ENCODE results near the gene NPC1.

DNA sequence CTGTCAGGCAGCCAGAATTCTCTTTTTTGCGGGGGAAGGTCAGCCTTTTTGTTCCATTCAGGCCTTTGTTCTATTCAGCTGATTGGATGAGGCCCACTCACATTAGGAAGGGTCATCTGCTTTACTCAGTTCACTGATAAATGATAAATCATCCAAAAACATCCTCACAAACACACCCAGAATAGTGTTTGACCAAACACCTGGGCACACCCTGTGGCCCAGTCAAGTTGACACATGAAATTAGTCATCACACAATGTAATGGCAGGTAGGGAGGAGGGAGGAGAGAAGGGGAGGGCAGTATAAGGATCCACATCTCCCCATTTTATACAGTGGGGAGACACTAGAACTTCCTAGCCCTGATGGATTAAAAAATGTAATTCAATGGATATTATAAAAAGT lies 91.3 kb downstream of the NPC1 start:
- TF ChIP-seq EP300 (IDR thresholded peaks at IDR 0.05): no peak
- TF ChIP-seq CTCF (IDR thresholded peaks at IDR 0.05): no peak
- no peak for TF ChIP-seq POLR2A (IDR thresholded peaks at IDR 0.05)
